ENCODE results near the gene ATP9A.

GRCh38 chr20:51610761-51611624, 157.2 kb downstream of the ATP9A start:
- TF ChIP-seq CTCF (IDR thresholded peaks at IDR 0.05): no peak
- no peak for TF ChIP-seq POLR2A (IDR thresholded peaks at IDR 0.05)
- TF ChIP-seq POLR2AphosphoS5 (IDR thresholded peaks at IDR 0.05; ENCODE audit: insufficient read depth in 1 of 2, low read depth in 1 of 2): no peak
